HCT116 (cell line): ENCODE measurements around the gene SRP68. TPM values are rescaled to one million over a fixed set of nuclear protein-coding genes. Genes with fewer than 3 reads are reported as not detected.
"Not testable (repeated sequence)": the region's sequence is repeated elsewhere in the genome, so short reads cannot be mapped to it uniquely, and the experiment has no call there.

Experiments used
- ATAC-seq: fragments of 200-7000 bp; cut with Tn5 transposase; 2 replicates; pipeline ENCODE4 v1.9.1; 2020; ENCODE audit warnings: mild to moderate bottlenecking, moderate library complexity
- BruUV-seq: library from RNA; stranded (reverse); fragments of 400-500 nt; replicated peaks from 2 replicates; lab custom pipeline; 2021; lab: Mats Ljungman, UMichigan
- CTCF ChIA-PET: fragments of 300-600 bp; sonication (Branson Sonifier 250); formaldehyde crosslinking; loops from one replicate; lab custom pipeline; 2021; ENCODE audit warnings: antibody characterized with exemption; lab: Charles Lee
- POLR2A ChIA-PET: fragments of 300-600, 350-600 bp; sonication (Branson Sonifier 250); formaldehyde crosslinking; loops from one replicate; lab custom pipeline; 2021; ENCODE audit warnings: antibody characterized with exemption; lab: Charles Lee
- RAD21 ChIA-PET, 2 experiments: fragments of 300-600 bp; sonication (Branson Sonifier 250); formaldehyde crosslinking; loops; one replicate each; lab custom pipeline; 2023; ENCODE audit warnings: low total read pairs in 2 of 2; ENCODE audit not compliant: uncharacterized antibody in 2 of 2, unreplicated experiment in 2 of 2, low non-redundant PET in 1 of 2; lab: Charles Lee
- DNase-seq: peaks from one replicate; pipeline ENCODE4 v3.0.0-alpha.2; 2010; ENCODE audit warnings: low read depth, low spot score
- H2AFZ ChIP-seq: fragments of 200-600 bp; shearing (Covaris generic), sonication (generic); 2 replicates; pipeline ENCODE4 v1.6.1; 2017; ENCODE audit warnings: low read depth, mixed run types, mixed read lengths, antibody characterized with exemption, low read length; ENCODE audit not compliant: poor library complexity, severe bottlenecking
- H3K27ac ChIP-seq: 2 replicates; pipeline ENCODE4 v1.5.1; 2012; ENCODE audit warnings: low read depth, low read length
- H3K27me3 ChIP-seq: fragments of 200-600 bp; sonication (generic); 2 replicates; pipeline ENCODE4 v1.6.1; 2016; ENCODE audit warnings: mixed run types, low read length, mixed read lengths; ENCODE audit not compliant: insufficient read depth
- H3K36me3 ChIP-seq, 2 experiments: fragments of 200-500 bp in 1 of 2; fragments of 200-600 bp in 1 of 2; sonication (Bioruptor generic) in 1 of 2; sonication (generic) in 1 of 2; 2 replicates each; pipeline versions ENCODE4 v1.5.1 to v1.6.1; 2014 to 2016; ENCODE audit warnings: low read length in 2 of 2, inconsistent platforms in 1 of 2, mixed read lengths in 1 of 2, mixed run types in 1 of 2; ENCODE audit not compliant: insufficient read depth in 2 of 2, control insufficient read depth in 1 of 2
- H3K4me1 ChIP-seq, 2 experiments: fragments of 200-600 bp in 1 of 2; sonication (generic) in 1 of 2; 2 replicates each; pipeline versions ENCODE4 v1.5.1 to v1.6.1; 2012 to 2017; ENCODE audit warnings: low read length in 2 of 2, inconsistent platforms in 1 of 2, mild to moderate bottlenecking in 1 of 2, mixed read lengths in 1 of 2, mixed run types in 1 of 2, moderate library complexity in 1 of 2; ENCODE audit not compliant: insufficient read depth in 2 of 2, control insufficient read depth in 1 of 2
- H3K4me2 ChIP-seq: fragments of 200-600 bp; sonication (generic); 2 replicates; pipeline ENCODE4 v1.6.1; 2017; ENCODE audit warnings: mixed run types, low read length, mixed read lengths
- H3K4me3 ChIP-seq, 2 experiments: fragments of 200-600 bp in 1 of 2; sonication (generic) in 1 of 2; replicated peaks in 1 of 2; 2 replicates each; pipeline ENCODE4 v1.5.1; 2011 to 2016; ENCODE audit warnings: low read length in 2 of 2, control low read depth in 1 of 2, low read depth in 1 of 2, mild to moderate bottlenecking in 1 of 2, mixed read lengths in 1 of 2, mixed run types in 1 of 2
- H3K79me2 ChIP-seq: fragments of 200-600 bp; sonication (generic); 2 replicates; pipeline ENCODE4 v1.6.1; 2017; ENCODE audit warnings: mild to moderate bottlenecking, mixed run types, low read length, moderate library complexity, mixed read lengths; ENCODE audit not compliant: insufficient read depth
- H3K9ac ChIP-seq: fragments of 200-600 bp; sonication (generic); 2 replicates; pipeline ENCODE4 v1.6.1; 2016; ENCODE audit warnings: low read length, mixed read lengths
- H3K9me2 ChIP-seq: fragments of 200-600 bp; sonication (generic), shearing (Covaris generic); 2 replicates; pipeline ENCODE4 v1.6.1; 2017; ENCODE audit warnings: mixed run types, mild to moderate bottlenecking, moderate library complexity; ENCODE audit not compliant: insufficient read depth
- H3K9me3 ChIP-seq, 2 experiments: fragments of 200-500 bp in 1 of 2; fragments of 200-600 bp in 1 of 2; sonication (Bioruptor generic) in 1 of 2; sonication (generic) in 1 of 2; 2 replicates each; pipeline ENCODE4 v1.6.1; 2014 to 2017; ENCODE audit warnings: low read length in 2 of 2, mixed read lengths in 2 of 2, inconsistent platforms in 1 of 2, low read depth in 1 of 2, mild to moderate bottlenecking in 1 of 2, mixed run types in 1 of 2, moderate library complexity in 1 of 2; ENCODE audit not compliant: control insufficient read depth in 1 of 2, insufficient read depth in 1 of 2
- H4K20me1 ChIP-seq: fragments of 200-600 bp; sonication (generic), shearing (Covaris generic); 2 replicates; pipeline ENCODE4 v1.6.1; 2017; ENCODE audit warnings: mixed run types, mild to moderate bottlenecking, moderate library complexity; ENCODE audit not compliant: insufficient read depth
- CBX3 ChIP-seq: IDR thresholded peaks from 2 replicates; pipeline ENCODE4 v1.6.1; 2012; ENCODE audit warnings: low read depth
- CTCF ChIP-seq, 3 experiments: fragments of 200-600 bp in 1 of 3; sonication (generic) in 1 of 3; IDR thresholded peaks in 2 of 3; conservative IDR thresholded peaks in 1 of 3; 2 replicates each; pipeline ENCODE4 v1.5.1; 2012 to 2017; ENCODE audit warnings: low read depth in 2 of 3, low read length in 2 of 3, antibody characterized with exemption in 1 of 3, borderline replicate concordance in 1 of 3, control low read depth in 1 of 3, mild to moderate bottlenecking in 1 of 3, mixed read lengths in 1 of 3, mixed run types in 1 of 3, moderate library complexity in 1 of 3; ENCODE audit not compliant: insufficient read depth in 1 of 3
- RAD21 ChIP-seq: IDR thresholded peaks from 2 replicates; pipeline ENCODE4 v1.6.1; 2012; ENCODE audit warnings: low read depth, mild to moderate bottlenecking
- intact Hi-C: fragments of 100-400 bp; cut with micrococcal nuclease; formaldehyde crosslinking; loops from 2 replicates; pipeline ENCODE4 v1.10.0; 2022
- total RNA-seq: library from RNA; stranded (reverse); gene quantifications from one replicate; pipeline ENCODE4 v1.2.1, GENCODE V29; 2021; ENCODE audit not compliant: unreplicated experiment

Gene SRP68
- total RNA-seq, 1 experiment from 2014 or later: 152 TPM

- H3K4me3 ChIP-seq, POLR2A ChIA-PET, H3K27ac ChIP-seq, ATAC-seq, H3K9me3 ChIP-seq, BruUV-seq, CTCF ChIA-PET, intact Hi-C loops, H3K27me3 ChIP-seq, DNase-seq, H3K9me2 ChIP-seq, H2AFZ ChIP-seq, H3K4me2 ChIP-seq, H4K20me1 ChIP-seq, H3K9ac ChIP-seq, RAD21 ChIA-PET: not testable (repeated sequence)
- H3K79me2 ChIP-seq: peaks cover 14% of the 10 kb centered on the region
- peaks cover 19 to 21% of the 10 kb centered on the region in 2 experiments for H3K4me1 ChIP-seq
- H3K36me3 ChIP-seq: peaks cover 59 to 76% of the 10 kb centered on the region in 2 experiments
Observed at GRCh38 chr17:76058264-76058663, 14.1 kb downstream of the SRP68 start.

- CTCF ChIA-PET: interaction anchor here (1.5 kb wide), 1 partner anchor 42 kb away, joined by 7 read pairs; no protein-coding TSS in a partner anchor
- DNase-seq (no peak), ATAC-seq (no peak)
Observed at GRCh38 chr17:76056882-76057281, 15.4 kb downstream of the SRP68 start.

More at GRCh38 chr17:76056882-76057281, 15.4 kb downstream of the SRP68 start:
- Histone ChIP-seq H3K4me1 (peaks cover 26 to 31% of the 10 kb centered on the region in 2 experiments), H3K36me3 (peaks cover 56 to 69% of the 10 kb centered on the region in 2 experiments)
- intact Hi-C loops: no loop called here
- TF ChIP-seq RAD21 (peak; percentile 44; the same call in 1 of the 2 replicates), CBX3 (no peak), CTCF (IDR thresholded peaks at IDR 0.05 in 2 of 3, conservative IDR thresholded peaks at IDR 0.05 in 1 of 3; ENCODE audit: borderline replicate concordance in 1 of 3, insufficient read depth in 1 of 3, low read depth in 2 of 3, low read length in 2 of 3) (peak; percentile 6 to 32 (median 9); a peak in 3 of 6 replicates)
- TF ChIP-seq, all 23 proteins: peak for 2
- Histone ChIP-seq H3K79me2 (peaks cover 25% of the 10 kb centered on the region), H3K27ac (no peak overlapping the region), H3K9me3 (no peaks in the 10 kb centered on the region), H2AFZ (no peak overlapping the region), H3K27me3 (no peaks in the 10 kb centered on the region), H3K4me3 (no peak overlapping the region), H4K20me1 (no peaks in the 10 kb centered on the region), H3K9me2 (no peaks in the 10 kb centered on the region), H3K9ac (no peak overlapping the region), H3K4me2 (no peak overlapping the region)
- RAD21 ChIA-PET: no interaction called here
- POLR2A ChIA-PET: interaction anchor here (0.8 kb wide), 1 partner anchor 28 kb away, joined by 3 read pairs; no protein-coding TSS in a partner anchor
- BruUV-seq: TSS peak; percentile 24
